ENCODE results near the gene LY86. TPM values are rescaled to one million over a fixed set of nuclear protein-coding genes. Genes with fewer than 3 reads are reported as not detected.

Gene LY86
- total and polyA plus RNA-seq, 9 of the 15 experiments (the other 6 are each of a cell fraction or from before 2014, with no cell fraction given), result 0.08 to 0.20 TPM; not detected in 7

DNA sequence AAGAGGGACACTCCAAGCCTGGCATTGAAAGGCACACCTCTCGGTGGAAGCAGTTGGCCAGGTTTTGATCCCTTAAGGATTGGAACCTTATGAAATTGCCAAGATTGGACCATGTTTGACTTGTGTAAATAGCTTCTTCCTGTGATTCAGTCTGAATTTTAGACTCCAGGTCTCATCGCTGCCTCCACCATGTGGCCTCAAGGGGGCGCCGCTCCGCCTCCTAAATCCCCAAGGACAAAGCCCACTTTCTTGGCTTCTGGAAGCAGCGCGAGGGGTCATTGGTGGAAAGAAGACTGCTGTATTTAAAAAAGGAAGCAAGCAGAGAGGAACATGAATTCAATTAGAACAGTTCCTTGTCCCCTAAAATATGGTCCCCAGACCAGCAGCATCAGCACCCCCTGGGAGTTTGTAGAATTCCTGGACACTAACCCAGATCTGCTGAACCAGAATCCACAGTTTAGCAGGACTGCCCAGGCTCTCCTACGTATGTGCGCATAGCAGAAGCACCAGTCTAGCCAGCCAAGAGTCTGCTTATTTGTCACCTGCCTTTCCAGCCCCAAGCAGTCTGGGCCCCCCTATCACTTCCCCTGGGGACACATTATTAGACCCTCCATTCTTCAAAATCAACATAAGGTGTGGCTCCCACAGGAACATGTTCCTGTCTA is 108.5 kb downstream of the LY86 start (continued):
- TF ChIP-seq ZNF124 (CRISPR knock-in tag; IDR thresholded peaks at IDR 0.05), result no peak
- TF ChIP-seq ZBTB7A (IDR thresholded peaks at IDR 0.05; ENCODE audit: borderline replicate concordance, control insufficient read depth, low read depth, low read length), result peak; percentile 81; the same call in 1 of the 2 replicates
- TF ChIP-seq, protein P1, sequence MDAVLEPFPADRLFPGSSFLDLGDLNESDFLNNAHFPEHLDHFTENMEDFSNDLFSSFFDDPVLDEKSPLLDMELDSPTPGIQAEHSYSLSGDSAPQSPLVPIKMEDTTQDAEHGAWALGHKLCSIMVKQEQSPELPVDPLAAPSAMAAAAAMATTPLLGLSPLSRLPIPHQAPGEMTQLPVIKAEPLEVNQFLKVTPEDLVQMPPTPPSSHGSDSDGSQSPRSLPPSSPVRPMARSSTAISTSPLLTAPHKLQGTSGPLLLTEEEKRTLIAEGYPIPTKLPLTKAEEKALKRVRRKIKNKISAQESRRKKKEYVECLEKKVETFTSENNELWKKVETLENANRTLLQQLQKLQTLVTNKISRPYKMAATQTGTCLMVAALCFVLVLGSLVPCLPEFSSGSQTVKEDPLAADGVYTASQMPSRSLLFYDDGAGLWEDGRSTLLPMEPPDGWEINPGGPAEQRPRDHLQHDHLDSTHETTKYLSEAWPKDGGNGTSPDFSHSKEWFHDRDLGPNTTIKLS (IDR thresholded peaks at IDR 0.05; ENCODE audit: borderline replicate concordance, low read depth), result peak; percentile 39; the same call in 1 of the 2 replicates
- TF ChIP-seq, protein P2, sequence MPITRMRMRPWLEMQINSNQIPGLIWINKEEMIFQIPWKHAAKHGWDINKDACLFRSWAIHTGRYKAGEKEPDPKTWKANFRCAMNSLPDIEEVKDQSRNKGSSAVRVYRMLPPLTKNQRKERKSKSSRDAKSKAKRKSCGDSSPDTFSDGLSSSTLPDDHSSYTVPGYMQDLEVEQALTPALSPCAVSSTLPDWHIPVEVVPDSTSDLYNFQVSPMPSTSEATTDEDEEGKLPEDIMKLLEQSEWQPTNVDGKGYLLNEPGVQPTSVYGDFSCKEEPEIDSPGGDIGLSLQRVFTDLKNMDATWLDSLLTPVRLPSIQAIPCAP (CRISPR knock-in tag; IDR thresholded peaks at IDR 0.05; ENCODE audit: borderline replicate concordance), result no peak
- 0 out of 4 replicates have a peak, but pooled peaks of 1 of the 2 experiments have one; percentile 27 for TF ChIP-seq MAZ (CRISPR knock-in tag; conservative IDR thresholded peaks at IDR 0.05 in 1 of 2, IDR thresholded peaks at IDR 0.05 in 1 of 2)
- TF ChIP-seq, protein P3, sequence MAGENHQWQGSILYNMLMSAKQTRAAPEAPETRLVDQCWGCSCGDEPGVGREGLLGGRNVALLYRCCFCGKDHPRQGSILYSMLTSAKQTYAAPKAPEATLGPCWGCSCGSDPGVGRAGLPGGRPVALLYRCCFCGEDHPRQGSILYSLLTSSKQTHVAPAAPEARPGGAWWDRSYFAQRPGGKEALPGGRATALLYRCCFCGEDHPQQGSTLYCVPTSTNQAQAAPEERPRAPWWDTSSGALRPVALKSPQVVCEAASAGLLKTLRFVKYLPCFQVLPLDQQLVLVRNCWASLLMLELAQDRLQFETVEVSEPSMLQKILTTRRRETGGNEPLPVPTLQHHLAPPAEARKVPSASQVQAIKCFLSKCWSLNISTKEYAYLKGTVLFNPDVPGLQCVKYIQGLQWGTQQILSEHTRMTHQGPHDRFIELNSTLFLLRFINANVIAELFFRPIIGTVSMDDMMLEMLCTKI (IDR thresholded peaks at IDR 0.05; ENCODE audit: partially characterized antibody), result no peak
- TF ChIP-seq GABPB1 (CRISPR knock-in tag; IDR thresholded peaks at IDR 0.05), result no peak
- peak; percentile 77; the same call in 1 of the 2 replicates for TF ChIP-seq XRCC5 (IDR thresholded peaks at IDR 0.05; ENCODE audit: low read depth, low read length)
- TF ChIP-seq TCF7 (IDR thresholded peaks at IDR 0.05; ENCODE audit: borderline replicate concordance), result no peak
- peak; percentile 60 for TF ChIP-seq NEUROD1 (IDR thresholded peaks at IDR 0.05; ENCODE audit: borderline replicate concordance, low read depth, low read length, partially characterized antibody)
- TF ChIP-seq, protein P4, sequence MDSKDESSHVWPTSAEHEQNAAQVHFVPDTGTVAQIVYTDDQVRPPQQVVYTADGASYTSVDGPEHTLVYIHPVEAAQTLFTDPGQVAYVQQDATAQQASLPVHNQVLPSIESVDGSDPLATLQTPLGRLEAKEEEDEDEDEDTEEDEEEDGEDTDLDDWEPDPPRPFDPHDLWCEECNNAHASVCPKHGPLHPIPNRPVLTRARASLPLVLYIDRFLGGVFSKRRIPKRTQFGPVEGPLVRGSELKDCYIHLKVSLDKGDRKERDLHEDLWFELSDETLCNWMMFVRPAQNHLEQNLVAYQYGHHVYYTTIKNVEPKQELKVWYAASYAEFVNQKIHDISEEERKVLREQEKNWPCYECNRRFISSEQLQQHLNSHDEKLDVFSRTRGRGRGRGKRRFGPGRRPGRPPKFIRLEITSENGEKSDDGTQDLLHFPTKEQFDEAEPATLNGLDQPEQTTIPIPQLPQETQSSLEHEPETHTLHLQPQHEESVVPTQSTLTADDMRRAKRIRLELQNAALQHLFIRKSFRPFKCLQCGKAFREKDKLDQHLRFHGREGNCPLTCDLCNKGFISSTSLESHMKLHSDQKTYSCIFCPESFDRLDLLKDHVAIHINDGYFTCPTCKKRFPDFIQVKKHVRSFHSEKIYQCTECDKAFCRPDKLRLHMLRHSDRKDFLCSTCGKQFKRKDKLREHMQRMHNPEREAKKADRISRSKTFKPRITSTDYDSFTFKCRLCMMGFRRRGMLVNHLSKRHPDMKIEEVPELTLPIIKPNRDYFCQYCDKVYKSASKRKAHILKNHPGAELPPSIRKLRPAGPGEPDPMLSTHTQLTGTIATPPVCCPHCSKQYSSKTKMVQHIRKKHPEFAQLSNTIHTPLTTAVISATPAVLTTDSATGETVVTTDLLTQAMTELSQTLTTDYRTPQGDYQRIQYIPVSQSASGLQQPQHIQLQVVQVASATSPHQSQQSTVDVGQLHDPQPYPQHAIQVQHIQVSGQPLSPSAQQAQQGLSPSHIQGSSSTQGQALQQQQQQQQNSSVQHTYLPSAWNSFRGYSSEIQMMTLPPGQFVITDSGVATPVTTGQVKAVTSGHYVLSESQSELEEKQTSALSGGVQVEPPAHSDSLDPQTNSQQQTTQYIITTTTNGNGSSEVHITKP (IDR thresholded peaks at IDR 0.05; ENCODE audit: partially characterized antibody), result no peak
- peak; percentile 60 to 77; a peak in 2 of 4 replicates for TF ChIP-seq FOXA3 (CRISPR knock-in tag; conservative IDR thresholded peaks at IDR 0.05 in 1 of 2, IDR thresholded peaks at IDR 0.05 in 1 of 2)
- TF ChIP-seq RBM14 (IDR thresholded peaks at IDR 0.05; ENCODE audit: borderline replicate concordance, insufficient read depth, low read depth, low read length), result no peak
- peak; percentile 55; the same call in 1 of the 2 replicates for TF ChIP-seq CC2D1A (IDR thresholded peaks at IDR 0.05)
- TF ChIP-seq, protein P5, sequence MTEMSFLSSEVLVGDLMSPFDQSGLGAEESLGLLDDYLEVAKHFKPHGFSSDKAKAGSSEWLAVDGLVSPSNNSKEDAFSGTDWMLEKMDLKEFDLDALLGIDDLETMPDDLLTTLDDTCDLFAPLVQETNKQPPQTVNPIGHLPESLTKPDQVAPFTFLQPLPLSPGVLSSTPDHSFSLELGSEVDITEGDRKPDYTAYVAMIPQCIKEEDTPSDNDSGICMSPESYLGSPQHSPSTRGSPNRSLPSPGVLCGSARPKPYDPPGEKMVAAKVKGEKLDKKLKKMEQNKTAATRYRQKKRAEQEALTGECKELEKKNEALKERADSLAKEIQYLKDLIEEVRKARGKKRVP (CRISPR knock-in tag; IDR thresholded peaks at IDR 0.05), result 0 out of 2 replicates have a peak, but pooled peaks have one; percentile 20
- TF ChIP-seq RFX1 (IDR thresholded peaks at IDR 0.05), result no peak
- TF ChIP-seq BCOR (IDR thresholded peaks at IDR 0.05), result no peak
